Epithelial cell of proximal tubule (primary cell): ENCODE measurements around the gene MCC. TPM values are rescaled to one million over a fixed set of nuclear protein-coding genes. Genes with fewer than 3 reads are reported as not detected.

Source experiments
- DNase-seq: peaks from one replicate; pipeline ENCODE4 v3.0.0-alpha.2; 2011; ENCODE audit warnings: low read depth
- H3K4me3 ChIP-seq: 2 replicates; pipeline ENCODE4 v1.5.1; 2011; ENCODE audit warnings: low read depth, mild to moderate bottlenecking, low read length
- total RNA-seq: library from RNA; depleted of rRNA; stranded (reverse); fragments of >200 nt; gene quantifications from 2 replicates; pipeline ENCODE4 v1.2.3, GENCODE V29; 2015
- TF ChIP-seq, protein P1 (sequence below): conservative IDR thresholded peaks from 2 replicates; pipeline ENCODE4 v1.5.1; 2012; ENCODE audit warnings: low read depth, mild to moderate bottlenecking, low read length

The MCC gene
- total RNA-seq, 1 donor from 2014 or later, result 6.3 TPM

DNA sequence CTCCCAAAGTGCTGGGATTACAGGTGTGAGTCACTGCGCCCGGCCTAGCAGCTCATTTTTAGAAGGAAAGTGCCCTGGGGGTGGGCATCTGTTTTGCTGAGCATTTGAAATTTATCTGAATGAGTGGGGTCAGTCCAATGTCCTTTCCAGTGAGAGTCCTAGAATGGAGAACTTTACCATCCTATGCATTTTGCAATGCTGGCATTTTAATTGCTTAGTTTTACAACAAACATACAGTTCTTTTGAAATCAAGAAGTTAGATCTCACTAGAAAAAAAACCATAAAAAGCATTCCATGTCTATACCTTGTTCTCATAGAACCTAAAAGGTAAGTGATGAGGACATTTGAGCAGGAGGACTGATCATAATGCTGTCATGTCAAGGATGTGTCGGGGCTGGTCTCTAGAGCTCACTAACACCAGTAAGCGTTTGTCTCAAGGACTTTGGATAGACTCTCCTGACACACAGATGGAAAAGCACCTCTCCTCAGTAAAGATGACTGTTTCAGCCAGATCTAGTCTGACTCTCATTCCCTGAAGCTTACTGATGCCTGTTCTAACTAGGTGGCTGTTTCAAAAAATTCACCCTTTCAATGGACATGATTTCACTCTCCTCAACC lies 427.7 kb downstream of the MCC start:
- H3K4me3 ChIP-seq, result no peak overlapping the region
- DNase-seq, result no peak
- TF ChIP-seq, protein P1, sequence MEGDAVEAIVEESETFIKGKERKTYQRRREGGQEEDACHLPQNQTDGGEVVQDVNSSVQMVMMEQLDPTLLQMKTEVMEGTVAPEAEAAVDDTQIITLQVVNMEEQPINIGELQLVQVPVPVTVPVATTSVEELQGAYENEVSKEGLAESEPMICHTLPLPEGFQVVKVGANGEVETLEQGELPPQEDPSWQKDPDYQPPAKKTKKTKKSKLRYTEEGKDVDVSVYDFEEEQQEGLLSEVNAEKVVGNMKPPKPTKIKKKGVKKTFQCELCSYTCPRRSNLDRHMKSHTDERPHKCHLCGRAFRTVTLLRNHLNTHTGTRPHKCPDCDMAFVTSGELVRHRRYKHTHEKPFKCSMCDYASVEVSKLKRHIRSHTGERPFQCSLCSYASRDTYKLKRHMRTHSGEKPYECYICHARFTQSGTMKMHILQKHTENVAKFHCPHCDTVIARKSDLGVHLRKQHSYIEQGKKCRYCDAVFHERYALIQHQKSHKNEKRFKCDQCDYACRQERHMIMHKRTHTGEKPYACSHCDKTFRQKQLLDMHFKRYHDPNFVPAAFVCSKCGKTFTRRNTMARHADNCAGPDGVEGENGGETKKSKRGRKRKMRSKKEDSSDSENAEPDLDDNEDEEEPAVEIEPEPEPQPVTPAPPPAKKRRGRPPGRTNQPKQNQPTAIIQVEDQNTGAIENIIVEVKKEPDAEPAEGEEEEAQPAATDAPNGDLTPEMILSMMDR, result no peak

- TF ChIP-seq, protein P1, result no peak
Measured at GRCh38 chr5:113059232-113060040, 428.8 kb downstream of the MCC start.

GRCh38 chr5:113058706-113059226 lies 429.5 kb downstream of the MCC start:
- no peak for DNase-seq
- no peak overlapping the region for H3K4me3 ChIP-seq
- TF ChIP-seq, protein P1, result no peak

More at GRCh38 chr5:113059232-113060040, 428.8 kb downstream of the MCC start:
- no peak for DNase-seq
- no peak overlapping the region for H3K4me3 ChIP-seq

DNA sequence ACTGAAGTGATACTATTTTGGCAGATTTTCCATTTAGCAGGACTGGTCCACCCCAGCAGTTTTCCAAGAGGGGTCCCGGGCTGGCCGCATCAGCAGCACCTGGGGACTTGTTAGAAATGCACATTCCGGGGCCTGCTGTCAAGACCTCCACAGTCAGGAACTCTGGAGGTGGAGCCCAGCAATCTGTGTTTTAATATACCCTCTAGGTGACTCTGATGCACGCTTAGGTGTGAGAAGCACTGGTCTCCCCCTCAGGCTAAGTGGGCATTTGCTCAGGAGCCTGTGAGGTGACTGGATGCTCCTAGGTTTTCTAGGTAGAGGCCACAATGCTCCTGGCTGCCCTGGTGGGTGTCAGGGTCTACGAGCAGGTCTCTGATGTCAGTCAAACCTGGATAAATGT lies 430.0 kb downstream of the MCC start:
- TF ChIP-seq, protein P1, result no peak
- H3K4me3 ChIP-seq, result no peak overlapping the region
- DNase-seq, result no peak

GRCh38 chr5:113057557-113057984 lies 430.7 kb downstream of the MCC start:
- H3K4me3 ChIP-seq, result no peak overlapping the region
- TF ChIP-seq, protein P1, result no peak
- no peak for DNase-seq

DNA sequence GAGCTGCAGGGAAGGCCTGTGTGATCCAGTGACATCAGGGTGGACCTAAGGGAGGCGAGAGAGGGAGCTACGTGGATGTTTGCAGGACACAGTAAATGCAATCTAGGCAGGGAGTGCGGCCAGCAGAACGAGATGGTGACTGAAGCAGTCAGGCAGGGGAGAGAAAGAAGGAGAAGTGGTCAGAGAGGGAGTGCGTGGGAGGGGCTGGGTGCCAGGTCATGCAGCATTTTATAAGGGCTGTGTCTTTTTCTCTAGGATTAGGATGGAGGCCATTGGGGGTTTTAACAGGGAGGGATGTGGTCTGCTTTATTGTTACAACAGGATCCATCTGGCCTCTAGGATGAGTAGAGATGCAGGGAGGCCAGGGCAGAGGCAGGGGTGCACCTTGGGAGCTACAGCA lies 431.3 kb downstream of the MCC start:
- no peak for DNase-seq
- TF ChIP-seq, protein P1, result no peak
- H3K4me3 ChIP-seq, result no peak overlapping the region

GRCh38 chr5:113054899-113055298 lies 433.4 kb downstream of the MCC start:
- DNase-seq, result no peak
- H3K4me3 ChIP-seq, result no peak overlapping the region
- TF ChIP-seq, protein P1, result no peak
